CD4-positive, alpha-beta T cell treated with Interferon alpha-2 for 1 hour (primary cell): ENCODE measurements around the gene NUMA1.

Experiments
- DNase-seq, 2 donors: peaks; one replicate each; pipeline ENCODE4 v3.0.0-alpha.2; 2020 to 2022

The NUMA1 gene

DNA sequence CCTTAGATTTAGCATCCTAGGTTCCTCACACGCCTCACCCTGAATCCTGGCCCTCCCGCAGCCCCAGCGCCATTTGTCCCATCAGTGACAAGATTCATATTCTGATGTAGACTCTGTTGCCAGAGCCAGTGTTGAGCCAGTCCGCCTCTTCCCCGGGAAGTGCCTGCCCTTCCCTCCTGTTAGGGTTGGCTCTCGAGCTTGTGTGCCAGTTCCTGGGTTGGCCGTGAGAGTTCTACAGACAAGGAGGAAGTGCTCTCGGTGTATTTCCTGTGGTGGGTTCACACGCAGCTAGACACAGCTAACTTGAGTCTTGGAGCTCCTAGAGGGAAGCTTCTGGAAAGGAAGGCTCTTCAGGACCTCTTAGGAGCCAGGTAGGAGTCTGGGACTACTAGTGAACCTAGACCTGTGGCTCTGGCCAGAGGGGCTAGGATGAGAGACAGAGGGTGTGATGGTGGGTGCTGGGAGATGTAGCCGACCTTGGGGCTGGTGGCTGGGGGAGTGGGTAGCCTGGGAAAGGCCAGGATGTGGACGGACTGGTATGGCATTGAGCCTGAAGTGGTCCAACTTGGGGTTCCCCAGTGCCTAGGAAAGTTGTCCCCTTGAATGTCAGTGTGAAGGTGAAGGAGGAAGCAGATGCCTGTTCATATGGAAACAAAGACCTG lies 81.6 kb downstream of the NUMA1 start, which contains the start of gene IL18BP:
TSS of gene IL18BP (plus strand) at position 261 of the 662 bp plus-strand sequence. CDS start 1,076 bp downstream, outside the sequence.
- peak; percentile 51 to 55 for DNase-seq

DNA sequence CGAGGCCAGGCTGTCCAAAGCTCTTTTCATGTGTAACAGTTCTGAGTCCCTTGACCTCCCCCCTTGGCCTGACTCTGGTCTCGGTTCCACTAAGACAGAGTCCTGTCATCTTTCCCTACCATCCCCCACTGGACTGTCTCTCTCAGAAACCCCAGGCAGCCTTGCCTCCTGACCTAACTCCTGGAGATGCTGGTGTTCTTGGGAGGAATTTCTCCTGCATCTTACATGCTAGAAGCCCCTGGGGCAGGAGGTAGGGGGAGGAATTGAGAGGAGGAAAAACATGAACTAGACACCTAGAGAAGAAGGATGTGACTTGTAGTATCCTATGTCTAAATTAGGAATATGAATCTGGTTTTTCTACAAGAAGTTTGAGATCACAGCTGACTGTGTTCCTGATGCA lies 82.3 kb downstream of the NUMA1 start:
- no peak for DNase-seq

DNA sequence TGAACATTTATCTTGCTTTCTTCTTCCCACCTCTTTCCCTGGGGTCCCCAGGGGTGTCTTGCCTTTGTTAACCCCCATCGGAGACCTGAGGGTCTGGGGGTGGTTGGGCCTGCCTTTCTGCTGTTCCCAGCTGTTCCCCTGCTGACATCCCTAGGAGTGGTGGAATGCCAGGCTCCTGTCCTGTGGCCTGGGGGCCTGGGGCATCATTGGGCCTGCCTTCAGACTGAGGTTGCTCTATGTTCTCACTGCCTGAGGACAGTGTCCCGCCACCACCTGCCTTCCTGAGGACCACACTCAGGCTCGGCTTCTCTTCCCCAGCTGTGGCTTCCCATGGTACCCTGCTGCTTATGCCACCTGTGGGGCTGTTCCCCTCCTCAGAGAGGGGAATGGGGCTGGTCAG lies 82.7 kb downstream of the NUMA1 start:
- DNase-seq: no peak

DNA sequence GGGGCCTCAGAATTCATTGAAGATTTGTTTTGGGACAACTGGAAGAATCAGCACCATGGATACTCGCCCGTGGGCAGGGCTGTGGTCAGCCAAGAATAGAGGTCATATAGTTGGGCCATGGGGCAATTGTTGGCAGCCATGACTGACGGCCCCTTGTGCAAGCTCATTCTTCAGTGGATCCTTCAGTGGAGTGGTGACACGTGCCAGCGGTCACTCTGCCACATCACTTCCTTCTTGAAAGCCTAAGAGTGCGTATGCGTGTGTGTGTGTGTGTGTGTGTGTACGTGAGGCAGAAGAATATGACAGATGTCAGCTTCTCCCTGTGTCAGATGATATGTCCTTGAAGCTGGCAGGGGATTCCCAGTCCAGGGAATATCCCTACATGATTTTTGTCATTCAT lies 83.4 kb downstream of the NUMA1 start:
- peak; percentile 21 to 74 for DNase-seq

DNA sequence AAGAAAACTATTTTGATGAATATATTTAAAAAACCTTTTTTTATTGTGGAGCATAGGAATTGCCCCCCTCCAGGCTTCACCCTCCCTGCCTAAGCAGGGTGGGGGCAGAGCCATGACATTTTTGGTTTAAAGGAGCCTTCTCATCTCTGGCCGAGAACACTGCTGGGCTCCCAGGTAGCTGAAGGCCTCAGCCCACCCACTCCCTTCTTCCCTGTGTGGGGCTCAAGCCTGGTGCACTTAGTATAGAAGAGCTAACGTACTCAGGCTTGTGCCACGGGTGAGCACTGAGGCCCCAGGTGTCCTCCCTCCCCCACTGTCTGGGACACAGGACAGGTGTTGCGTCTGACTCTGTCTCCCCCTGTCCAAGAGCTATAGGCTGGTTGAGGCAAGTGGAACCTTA lies 83.8 kb downstream of the NUMA1 start:
- no peak for DNase-seq

DNA sequence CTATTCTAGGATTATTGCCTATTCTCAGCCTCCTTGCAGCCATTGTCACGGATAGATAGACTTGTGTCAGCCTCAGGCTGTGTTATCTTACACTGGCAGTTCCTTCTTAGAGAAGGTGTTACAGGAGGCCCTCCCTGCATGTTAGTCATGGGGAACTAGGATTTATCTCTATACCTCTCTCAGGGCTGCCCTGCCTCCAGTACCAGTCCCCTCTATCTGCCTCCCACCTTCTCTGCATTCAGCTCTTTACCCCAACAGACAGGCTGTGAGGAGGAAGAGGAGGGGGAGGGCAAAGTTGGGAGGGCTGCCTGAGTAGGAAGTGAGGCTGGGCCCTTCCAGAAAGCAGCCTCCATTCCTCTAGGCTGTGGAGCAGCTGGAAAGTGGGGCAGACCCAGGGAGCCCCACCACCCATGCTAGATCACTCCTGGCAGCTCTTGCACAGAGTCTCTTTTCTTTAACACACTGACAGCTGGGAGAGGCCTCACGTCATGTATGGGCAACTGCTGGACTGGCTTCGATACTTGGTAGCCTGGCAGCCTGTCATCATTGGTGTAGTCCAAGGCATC lies 84.5 kb downstream of the NUMA1 start:
- no peak for DNase-seq

DNA sequence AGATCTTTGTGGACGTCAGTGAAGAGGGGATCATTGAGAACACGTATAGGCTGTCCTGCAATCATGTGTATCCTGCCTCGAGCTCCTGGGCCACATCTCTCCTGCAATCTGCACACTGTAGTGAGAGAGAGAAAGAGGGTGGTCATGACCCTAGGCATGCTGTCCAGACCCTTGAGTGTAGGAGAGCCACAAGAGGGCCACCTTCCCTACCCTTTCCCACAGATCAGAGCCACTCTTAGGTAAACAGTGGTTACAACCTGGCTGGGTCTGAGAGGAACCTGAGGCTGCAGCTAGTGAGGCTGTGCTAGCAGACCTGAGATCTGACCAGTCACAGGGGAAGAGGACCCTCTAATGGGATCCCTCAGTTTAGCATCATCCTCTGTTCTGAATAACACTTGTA lies 85.6 kb downstream of the NUMA1 start:
- no peak for DNase-seq

DNA sequence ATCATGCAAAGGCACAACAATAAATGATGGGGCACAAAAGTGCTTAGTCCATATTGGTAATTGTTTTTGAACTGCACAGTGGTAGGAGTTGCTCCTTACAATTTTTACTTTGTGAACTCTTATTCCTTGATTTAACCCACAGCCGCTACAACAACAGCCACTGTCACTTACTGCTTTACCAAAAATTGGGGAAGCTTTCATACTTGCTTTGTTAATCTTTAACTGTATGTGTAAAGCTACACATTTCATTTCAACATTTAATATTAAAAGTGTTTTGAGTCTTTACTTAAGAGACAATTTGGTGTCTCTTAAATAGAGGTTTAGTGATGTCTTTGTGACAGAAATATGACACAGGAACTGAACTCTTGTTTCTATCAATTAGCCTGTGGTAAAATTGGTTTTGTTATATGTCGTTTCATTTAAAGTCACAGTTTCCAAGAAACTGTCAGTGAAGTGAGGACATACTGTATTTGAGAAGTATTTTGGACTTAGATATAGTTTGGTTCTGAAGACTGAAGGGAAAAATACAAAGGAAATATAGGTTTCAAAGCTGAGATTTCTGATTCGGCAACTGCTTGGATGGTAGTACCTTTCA lies 88.1 kb downstream of the NUMA1 start:
- no peak for DNase-seq

DNA sequence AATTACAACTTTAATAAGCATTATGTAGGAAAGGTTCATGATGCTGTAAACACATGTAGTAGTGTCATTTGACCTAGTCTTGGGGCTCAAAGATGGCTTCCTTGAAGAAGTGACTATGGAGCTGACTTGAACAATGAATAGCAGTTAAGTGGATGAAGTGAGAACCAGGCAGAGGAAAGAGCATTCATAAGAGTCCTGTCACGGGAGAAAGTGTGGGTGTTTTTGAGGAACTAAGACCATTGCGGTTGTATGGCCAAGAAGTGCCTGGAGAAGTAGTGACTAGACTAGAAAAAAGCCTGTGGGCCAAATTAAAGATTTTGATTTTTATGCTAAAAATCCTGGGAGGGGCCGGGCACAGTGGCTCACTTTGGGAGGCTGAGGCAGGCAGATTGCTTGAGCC lies 88.8 kb downstream of the NUMA1 start:
- peak in 1 of 2 donors; percentile 34 for DNase-seq

DNA sequence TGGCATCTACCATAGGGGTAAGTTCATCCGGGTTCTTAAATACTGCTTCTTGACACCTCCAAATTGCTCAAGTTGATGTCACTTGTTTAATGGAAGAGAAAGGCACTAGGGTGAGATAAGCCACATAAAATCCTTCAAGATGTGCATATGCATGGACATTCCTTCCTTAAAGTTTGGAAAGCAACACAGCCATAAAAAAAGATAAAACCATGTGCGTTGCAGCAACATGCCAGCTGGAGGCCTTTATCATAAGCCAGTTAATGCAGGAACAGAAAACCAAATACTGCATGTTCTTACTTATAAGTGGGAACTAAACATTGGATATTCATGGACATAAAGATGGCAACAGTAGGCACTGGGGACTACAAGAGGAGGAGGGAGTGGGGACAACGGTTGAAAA lies 89.6 kb downstream of the NUMA1 start:
- DNase-seq: no peak

DNA sequence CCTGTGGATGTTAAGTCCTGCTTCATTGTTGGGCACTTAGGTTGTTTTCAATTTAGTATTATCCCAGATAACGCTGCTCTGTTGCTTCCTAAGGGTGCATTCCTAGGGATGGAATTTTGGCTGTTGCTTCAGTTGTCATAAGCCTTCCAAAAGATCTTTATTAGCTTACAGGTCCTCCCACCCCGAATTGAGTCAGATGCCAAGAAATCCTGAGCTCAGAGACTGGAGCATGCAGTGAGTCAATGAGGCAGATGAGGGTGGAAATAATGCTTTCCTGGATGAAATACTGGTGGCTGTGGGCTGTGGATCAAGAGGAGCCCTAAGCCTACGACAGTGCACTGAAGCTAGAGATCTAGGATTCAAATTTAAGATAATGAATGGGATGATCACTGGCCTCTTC lies 92.3 kb downstream of the NUMA1 start:
- DNase-seq: no peak

DNA sequence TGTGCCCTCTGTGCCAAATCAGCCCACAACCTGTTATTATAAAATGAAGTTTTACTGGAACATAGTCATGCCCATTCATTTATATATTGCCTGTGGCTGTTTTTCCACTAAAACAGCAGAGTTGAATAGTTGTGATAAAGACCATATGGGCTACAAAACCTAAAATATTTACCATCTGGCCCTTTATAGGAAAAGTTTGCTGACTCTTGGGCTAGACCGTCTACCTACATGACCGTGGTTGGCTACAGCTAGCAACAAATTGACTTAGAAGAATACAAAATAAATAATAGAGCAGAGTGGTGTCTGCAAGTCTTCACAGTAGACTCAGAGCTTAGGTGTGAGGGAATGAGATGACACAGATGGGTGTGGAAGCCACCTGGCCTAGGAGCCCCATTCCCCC lies 92.8 kb downstream of the NUMA1 start:
- no peak for DNase-seq

DNA sequence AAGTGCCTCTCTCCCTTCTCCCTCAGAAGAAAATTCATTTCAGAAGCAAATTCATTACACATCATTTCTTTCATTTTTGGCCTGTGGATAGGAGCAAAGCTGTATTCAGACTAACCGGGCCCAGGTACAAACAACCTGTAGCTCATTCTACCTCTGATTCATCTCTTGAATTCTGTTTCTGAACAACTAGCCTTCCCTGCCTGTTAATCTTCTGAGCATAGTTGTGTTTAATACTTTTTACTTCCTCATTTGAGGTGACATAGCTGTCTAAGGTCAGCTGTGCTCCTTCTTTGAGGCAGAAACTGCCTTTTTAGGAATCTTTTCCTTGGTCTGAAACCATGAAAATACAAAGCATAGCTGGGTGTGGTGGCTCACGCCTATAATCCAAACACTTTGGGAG lies 94.2 kb downstream of the NUMA1 start:
- no peak for DNase-seq

DNA sequence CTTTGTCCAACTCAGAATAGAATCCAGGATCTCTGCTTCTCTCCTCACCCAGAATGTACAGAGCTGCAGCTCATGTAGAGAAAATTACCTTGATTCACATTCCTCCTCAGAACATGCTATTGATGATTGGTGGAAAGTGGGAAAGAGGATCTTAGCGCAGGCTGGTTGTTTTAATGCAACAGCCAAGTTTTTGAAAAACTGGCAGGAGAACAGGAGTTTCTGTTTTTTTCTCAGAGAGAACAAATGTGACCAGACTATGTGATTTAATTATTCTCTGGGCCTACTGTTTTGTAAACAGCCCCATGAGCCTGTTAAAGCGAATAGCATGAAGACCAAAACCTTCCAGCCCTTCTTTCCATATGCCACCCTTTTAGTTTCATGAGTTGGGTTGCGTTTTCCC lies 100.7 kb downstream of the NUMA1 start:
- DNase-seq: no peak

DNA sequence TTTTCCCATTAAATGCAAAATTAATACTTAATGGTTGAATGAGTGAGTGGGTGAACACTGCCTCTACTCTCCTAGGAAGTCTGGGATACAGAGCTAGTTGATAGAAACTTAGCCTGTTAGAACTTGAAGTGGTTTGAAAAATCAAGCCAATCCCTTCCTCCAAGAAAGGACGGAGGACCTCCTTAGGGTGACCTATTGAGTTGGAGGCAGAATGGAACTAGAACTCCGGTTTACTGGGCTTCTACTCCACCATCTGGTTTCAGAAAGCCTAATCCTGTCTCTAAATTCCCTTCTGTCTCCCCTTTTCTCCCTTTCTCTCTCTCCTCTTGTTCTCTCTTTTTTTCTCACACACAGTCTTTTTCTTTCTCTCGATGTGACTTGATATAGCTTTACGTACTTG lies 101.2 kb downstream of the NUMA1 start:
- no peak for DNase-seq

DNA sequence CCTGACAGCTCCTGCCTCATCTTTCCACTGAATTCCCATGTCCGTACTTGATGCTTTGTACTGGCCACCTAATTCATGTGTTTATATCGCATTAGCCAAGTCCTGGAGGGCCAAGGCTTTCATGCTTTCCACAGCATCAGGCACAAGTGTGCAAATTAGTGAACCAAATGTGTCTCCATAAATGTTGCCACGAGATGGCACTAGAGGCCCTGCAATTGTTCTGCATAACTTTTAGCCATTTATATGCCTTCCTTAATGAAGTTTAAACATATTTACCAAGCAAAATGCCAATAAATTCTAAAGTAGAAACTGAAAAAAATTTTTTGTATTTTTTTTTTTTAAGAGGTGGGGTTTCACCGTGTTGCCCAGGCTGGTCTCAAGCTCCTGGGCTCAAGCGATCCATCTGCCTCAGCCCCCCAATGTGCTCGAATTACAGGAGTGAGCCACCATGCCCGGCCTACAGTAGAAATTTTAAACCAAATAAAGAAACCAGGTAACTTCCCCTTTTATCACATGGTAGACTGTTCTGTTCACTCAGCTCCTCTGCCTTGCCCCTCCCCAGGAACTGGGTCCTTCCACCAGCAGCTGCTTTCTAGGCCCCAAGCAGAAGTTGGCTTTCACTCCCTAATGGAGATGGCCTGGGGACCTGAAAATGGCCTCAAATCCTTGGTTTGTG lies 102.5 kb downstream of the NUMA1 start:
- peak; percentile 51 to 65 for DNase-seq

DNA sequence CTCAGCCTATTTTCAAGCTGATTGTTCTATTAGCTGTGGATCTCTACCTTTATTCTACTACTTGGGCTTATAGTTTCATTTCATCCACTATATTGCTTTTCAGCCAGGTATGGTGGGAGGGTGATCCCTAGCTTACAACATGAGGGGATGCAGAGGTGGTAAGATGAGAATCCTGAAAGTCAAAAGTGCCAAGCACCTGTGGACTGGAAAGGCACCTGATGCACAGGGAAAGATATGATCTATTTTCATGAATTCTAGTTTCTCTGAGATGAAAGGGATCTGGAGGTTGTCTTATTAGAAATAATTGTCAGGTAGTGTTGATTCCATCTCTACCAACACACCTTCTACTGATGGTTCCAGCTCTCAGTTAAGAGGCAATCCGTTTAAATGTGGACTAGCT lies 103.3 kb downstream of the NUMA1 start:
- DNase-seq: no peak

DNA sequence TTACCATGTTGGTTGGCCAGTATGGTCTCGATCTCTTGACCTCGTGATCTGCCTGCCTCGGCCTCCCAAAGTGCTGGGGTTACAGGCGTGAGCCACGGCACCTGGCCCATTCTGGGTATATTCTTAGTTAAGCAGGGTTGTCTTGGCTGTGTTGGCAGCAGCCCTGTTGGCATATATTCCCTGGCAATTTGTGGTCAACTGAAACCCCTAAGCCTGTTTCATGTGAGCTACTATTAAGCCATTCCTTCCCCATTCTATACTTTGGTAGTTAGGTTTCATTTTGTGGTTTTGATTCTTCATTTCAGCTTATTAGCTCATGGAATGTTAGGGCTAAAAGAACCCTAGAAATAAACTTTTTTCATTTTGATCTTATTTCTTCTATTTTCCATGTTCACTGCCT lies 103.8 kb downstream of the NUMA1 start:
- DNase-seq: no peak

DNA sequence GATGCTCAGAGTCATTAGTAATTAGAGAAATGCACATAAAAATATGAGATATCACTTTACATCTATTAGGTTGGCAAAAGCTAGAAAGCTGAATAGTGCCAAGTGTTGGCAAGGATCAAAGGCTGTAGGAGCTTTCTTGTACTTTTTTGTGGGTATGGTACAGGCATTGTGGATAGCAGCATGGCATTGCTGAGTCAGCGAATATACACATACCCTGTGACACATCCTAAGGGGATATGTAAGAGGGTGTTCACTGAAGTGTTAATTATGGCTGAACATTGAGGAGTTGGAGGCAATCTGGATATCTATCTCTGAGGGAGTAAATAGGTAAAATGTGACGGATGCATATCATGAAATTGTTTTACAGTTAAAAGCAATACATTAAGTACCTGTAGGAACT lies 108.7 kb downstream of the NUMA1 start:
- no peak for DNase-seq

DNA sequence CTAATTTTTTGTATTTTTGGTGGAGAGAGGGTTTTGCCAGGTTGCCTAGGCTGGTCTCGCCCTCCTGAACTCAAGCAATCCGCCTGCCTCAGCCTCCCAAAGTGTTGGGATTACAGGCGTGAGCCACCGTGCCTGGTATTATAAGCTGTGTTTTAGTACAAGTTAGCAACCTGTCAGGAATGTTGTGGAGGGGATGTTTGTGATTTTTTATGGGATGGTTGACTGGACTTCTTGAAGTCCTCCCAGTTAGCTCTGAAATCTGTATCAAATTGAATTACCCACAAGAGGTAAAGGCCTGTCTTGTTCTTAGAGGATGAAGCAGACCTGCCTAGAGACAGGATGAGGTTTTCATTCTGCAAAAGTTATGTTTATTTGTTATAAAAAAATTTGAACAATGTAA lies 115.7 kb downstream of the NUMA1 start:
- DNase-seq: no peak

DNA sequence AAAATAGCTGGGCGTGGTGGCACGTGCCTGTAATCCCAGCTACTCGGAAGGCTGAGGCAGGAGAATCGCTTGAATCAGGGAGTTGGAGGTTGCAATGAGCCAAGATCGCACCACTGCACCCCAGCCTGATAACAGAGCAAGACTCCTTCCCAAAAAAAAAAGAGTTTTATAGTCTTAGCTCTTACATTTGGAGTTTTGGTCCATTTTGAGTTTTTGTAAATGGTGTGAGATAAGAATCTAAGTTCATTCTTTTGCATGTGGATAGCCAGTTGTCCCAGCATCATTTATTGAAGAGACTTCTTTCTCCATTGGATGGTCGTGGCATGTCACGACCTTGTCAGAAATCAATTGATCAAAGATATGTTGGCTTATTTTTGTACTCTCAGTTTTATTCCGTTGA lies 116.9 kb downstream of the NUMA1 start:
- no peak for DNase-seq

DNA sequence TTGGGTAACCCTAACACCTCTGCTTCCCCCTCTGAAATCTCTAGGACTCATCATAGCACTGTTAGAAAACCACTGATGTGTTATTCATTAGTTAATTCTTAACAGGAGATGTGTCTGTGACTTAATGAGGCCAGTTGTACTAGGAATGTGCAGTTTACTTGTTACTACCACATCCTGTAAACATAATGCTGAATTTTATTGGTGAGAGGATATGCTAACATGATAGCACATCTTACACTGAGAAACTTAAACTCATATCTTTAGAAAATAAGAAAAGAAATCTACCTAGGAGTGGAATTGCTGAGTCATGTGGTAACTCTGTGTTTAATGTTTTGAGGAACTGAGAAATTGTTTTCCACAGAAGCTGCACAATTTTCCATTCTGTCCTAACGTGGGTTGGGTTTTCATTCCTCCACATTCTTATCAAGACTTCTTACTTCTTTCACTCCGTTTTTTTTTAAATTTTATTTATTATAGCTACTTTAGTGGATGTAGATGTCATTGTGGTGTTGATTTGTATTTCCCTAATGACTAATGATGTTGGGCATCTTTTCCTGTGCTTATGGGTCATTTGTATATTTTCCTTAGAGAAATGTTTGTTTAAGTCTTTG lies 117.8 kb downstream of the NUMA1 start:
- no peak for DNase-seq

DNA sequence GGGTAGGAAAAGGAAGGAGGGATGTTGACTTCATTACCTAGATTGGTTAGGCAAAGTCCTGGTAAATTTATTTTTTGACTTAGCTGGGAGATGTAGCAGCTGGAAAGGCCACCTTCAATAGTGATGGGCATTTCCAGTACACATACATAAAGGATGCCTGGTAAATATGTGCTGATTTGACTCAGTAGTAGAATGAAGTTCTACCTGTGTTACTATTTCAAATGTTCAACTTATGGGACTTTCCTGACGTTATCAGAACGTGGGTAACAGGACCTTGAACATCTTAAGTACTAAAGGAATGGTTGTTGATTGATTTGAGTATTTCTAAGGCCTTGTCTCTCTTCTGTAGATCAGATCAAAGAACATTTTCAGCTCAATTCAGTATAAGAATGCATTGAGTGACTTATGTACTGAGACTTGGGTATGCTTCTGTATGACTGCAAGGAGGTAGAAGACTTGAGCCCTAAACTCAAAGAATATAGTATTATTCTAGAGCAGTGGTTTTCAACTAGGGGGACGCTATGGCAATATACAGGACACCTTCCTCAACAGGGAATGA lies 124.4 kb downstream of the NUMA1 start:
- no peak for DNase-seq
